NCI-H2227 (cell line): ENCODE results near the gene COL21A1.

Experiments used
- DNase-seq: peaks from one replicate; lab custom pipeline; 2025; ENCODE audit not compliant: unreplicated experiment; lab: John Stamatoyannopoulos, UW

The COL21A1 gene

GRCh38 chr6:56051202-56051598 is 196.2 kb downstream of the COL21A1 start:
- no peak for DNase-seq

- DNase-seq, result no peak
Measured at GRCh38 chr6:56050530-56051201, 196.7 kb downstream of the COL21A1 start.

- no peak for DNase-seq
Measured at GRCh38 chr6:56048601-56049000, 198.8 kb downstream of the COL21A1 start.

GRCh38 chr6:56047931-56048540 is 199.3 kb downstream of the COL21A1 start:
- DNase-seq, result no peak

- no peak for DNase-seq
Measured at GRCh38 chr6:56046576-56046975, 200.8 kb downstream of the COL21A1 start.

GRCh38 chr6:56043761-56044160 is 203.6 kb downstream of the COL21A1 start:
- DNase-seq, result no peak

GRCh38 chr6:56043076-56043475 is 204.3 kb downstream of the COL21A1 start:
- DNase-seq, result no peak

GRCh38 chr6:56041591-56041990 is 205.8 kb downstream of the COL21A1 start:
- DNase-seq, result no peak

GRCh38 chr6:56040889-56041301 is 206.5 kb downstream of the COL21A1 start:
- DNase-seq, result no peak

GRCh38 chr6:56040223-56040622 is 207.2 kb downstream of the COL21A1 start:
- DNase-seq, result no peak

GRCh38 chr6:56038764-56039163 is 208.6 kb downstream of the COL21A1 start:
- DNase-seq, result no peak

GRCh38 chr6:56037601-56038000 is 209.8 kb downstream of the COL21A1 start:
- no peak for DNase-seq

- DNase-seq, result no peak
Measured at GRCh38 chr6:56036916-56037600, 210.3 kb downstream of the COL21A1 start.

- no peak for DNase-seq
Measured at GRCh38 chr6:56033401-56033800, 214.0 kb downstream of the COL21A1 start.

GRCh38 chr6:56032715-56033260 is 214.6 kb downstream of the COL21A1 start:
- no peak for DNase-seq

- DNase-seq, result no peak
Measured at GRCh38 chr6:56027865-56028264, 219.5 kb downstream of the COL21A1 start.

GRCh38 chr6:56026455-56027180 is 220.8 kb downstream of the COL21A1 start:
- DNase-seq, result no peak

- DNase-seq, result no peak
Measured at GRCh38 chr6:56025795-56026194, 221.6 kb downstream of the COL21A1 start.

- no peak for DNase-seq
Measured at GRCh38 chr6:56024931-56025330, 222.4 kb downstream of the COL21A1 start.

GRCh38 chr6:56023829-56024228 is 223.6 kb downstream of the COL21A1 start:
- DNase-seq, result no peak

- DNase-seq, result no peak
Measured at GRCh38 chr6:56022678-56023077, 224.7 kb downstream of the COL21A1 start.
